ENCODE results near the gene PPY. TPM values are rescaled to one million over a fixed set of nuclear protein-coding genes. Genes with fewer than 3 reads are reported as not detected.

PPY gene
- total RNA-seq, 6 experiments from 2014 or later, result not detected

DNA sequence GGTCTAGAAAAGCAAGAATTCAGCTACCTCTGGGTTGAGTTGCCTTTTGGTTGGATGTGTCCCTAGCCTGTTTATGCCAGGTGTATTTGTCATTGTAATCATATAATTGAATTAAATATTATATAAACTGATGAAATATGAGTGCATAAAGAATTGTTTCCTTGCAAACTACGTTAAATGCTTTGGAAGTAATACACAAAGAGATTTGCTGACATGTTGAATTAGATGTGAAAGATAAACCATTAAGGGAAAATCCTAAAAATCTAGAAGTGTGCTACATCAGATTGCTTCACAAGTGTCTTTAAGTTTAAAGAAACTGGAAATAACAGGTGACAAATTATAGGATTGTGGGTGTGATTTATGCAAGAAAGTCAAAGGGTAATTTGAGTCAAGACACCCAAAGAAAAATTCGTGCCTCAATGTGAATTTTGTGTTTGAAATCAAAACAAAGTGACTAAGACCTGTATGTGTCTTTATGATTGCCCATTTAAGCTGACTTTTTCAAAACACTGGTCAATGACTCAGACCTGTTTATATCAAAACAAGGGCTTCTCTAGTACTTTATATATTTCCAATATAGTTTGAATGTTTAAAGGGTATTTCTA is 16.6 kb upstream of the PPY start:
- Mint-ChIP-seq H3K4me3 (no peak overlapping the region), H3K27ac (no peak overlapping the region), H3K4me1 (ENCODE audit: low read depth) (peaks cover 5% of the 10 kb centered on the region; the same call in 1 of the 2 replicates), H3K36me3 (ENCODE audit: low read depth) (no peaks in the 10 kb centered on the region), H3K27me3 (ENCODE audit: insufficient read depth) (peaks cover 27% of the 10 kb centered on the region), H3K9me3 (no peaks in the 10 kb centered on the region)
- no peak for TF ChIP-seq CTCF (IDR thresholded peaks at IDR 0.05)
- peak; percentile 32 for DNase-seq

- no peak for TF ChIP-seq CTCF (IDR thresholded peaks at IDR 0.05)
- Mint-ChIP-seq H3K27ac (no peak overlapping the region), H3K4me1 (ENCODE audit: low read depth) (peaks cover 9% of the 10 kb centered on the region; the same call in 1 of the 2 replicates), H3K36me3 (ENCODE audit: low read depth) (no peaks in the 10 kb centered on the region), H3K9me3 (no peaks in the 10 kb centered on the region), H3K27me3 (ENCODE audit: insufficient read depth) (peaks cover 30% of the 10 kb centered on the region), H3K4me3 (no peak overlapping the region)
- DNase-seq, result no peak
These were observed 13.9 kb upstream of the PPY start for GRCh38 chr17:43956222-43956621.

GRCh38 chr17:43953746-43954145 is 11.5 kb upstream of the PPY start, which contains the start of gene PYY:
Gene PYY, minus strand, starts transcription at chr17:43953940. Its CDS starts 457 bp downstream, at chr17:43953483.
- TF ChIP-seq CTCF (IDR thresholded peaks at IDR 0.05), result no peak
- no peak within 1 kb of the TSS for H3K27ac Mint-ChIP-seq
- H3K27me3 Mint-ChIP-seq (ENCODE audit: insufficient read depth), result peaks cover 48% of the 10 kb centered on the region
- no peak for DNase-seq
- no peaks in the 10 kb centered on the region for H3K9me3 Mint-ChIP-seq
- no peaks in the 10 kb centered on the region for H3K36me3 Mint-ChIP-seq (ENCODE audit: low read depth)
- H3K4me1 Mint-ChIP-seq (ENCODE audit: low read depth), result peaks cover 5% of the 10 kb centered on the region; the same call in 1 of the 2 replicates
- H3K4me3 Mint-ChIP-seq, result no peak within 1 kb of the TSS

GRCh38 chr17:43952724-43953666 is 10.7 kb upstream of the PPY start:
- TF ChIP-seq CTCF (IDR thresholded peaks at IDR 0.05), result no peak
- no peak for DNase-seq
- Mint-ChIP-seq H3K4me1 (ENCODE audit: low read depth) (0 out of 2 replicates have a peak, but pooled peaks cover 4% of the 10 kb centered on the region), H3K36me3 (ENCODE audit: low read depth) (no peaks in the 10 kb centered on the region), H3K27ac (no peak overlapping the region), H3K9me3 (no peaks in the 10 kb centered on the region), H3K4me3 (no peak overlapping the region), H3K27me3 (ENCODE audit: insufficient read depth) (peaks cover 48% of the 10 kb centered on the region)

DNA sequence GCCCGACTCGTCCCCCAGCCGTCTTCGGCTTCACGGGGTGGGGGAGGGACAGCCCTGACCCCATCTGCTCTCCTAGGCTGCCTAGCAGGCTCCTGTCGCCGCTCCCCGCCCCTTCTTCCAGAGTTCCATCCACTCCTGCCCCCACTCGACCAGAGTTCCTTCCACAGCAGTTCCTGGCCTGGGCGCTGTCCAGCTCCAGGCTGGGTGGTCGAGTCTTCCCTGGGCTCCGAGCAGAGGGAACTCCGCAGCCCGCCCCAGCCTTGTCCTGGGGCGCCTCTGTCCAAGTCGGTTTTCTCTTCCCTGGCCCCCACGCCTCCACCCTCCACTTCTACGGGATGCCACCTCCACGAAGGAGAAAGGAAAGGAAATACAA is 10.1 kb upstream of the PPY start:
- DNase-seq, result no peak
- no peak overlapping the region for H3K27ac Mint-ChIP-seq
- H3K27me3 Mint-ChIP-seq (ENCODE audit: insufficient read depth), result peaks cover 48% of the 10 kb centered on the region
- no peak for TF ChIP-seq CTCF (IDR thresholded peaks at IDR 0.05)
- 0 out of 2 replicates have a peak, but pooled peaks cover 4% of the 10 kb centered on the region for H3K4me1 Mint-ChIP-seq (ENCODE audit: low read depth)
- H3K9me3 Mint-ChIP-seq, result no peaks in the 10 kb centered on the region
- H3K4me3 Mint-ChIP-seq, result no peak overlapping the region
- H3K36me3 Mint-ChIP-seq (ENCODE audit: low read depth), result no peaks in the 10 kb centered on the region

Measured in HFFc6 (cell line).